Measurements from ENCODE around the gene IRF3. TPM values are rescaled to one million over a fixed set of nuclear protein-coding genes. Genes with fewer than 3 reads are reported as not detected.

IRF3 gene
- total and polyA plus RNA-seq, 2 donors (not counting 1 experiment from before 2014, with no cell fraction given) = 233 to 262 TPM

DNA sequence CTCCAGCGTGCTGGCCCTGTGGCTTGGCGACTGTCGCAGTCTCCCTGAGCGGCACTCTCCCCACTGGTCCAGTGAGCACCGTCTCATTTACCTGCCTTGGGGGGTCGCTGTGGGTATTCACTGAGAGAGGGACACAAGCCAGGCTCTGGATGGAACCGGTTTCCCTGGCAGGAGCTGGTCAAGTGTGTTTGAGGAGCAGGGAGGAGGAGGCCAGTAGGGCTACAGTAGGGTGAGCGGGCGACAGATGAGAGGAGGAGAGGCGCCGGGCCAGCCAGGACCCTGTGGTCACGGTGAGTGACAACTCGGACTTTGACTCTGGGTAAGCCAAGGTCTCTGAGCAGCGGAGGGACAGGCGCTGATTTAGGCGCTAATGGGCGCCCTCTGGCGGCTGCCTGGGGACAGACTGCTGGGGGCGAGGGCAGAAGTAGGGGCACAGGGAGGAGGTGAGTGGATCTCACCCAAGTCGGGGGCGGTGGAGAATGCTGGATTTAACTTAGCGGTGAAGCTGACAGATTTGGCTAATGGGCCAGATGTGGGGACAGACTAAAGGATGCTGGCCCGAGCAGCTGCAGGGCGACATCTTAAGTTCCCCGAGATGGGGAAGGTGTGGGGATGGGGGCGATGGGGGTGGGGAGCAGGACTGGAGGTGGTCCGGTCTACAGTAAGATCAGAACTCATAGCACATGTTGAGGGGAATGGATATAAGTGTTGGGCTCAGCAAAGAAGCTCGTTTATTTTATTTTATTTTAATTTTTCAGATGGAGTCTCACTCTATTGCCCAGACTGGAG is 6.7 kb upstream of the IRF3 start:
- Histone ChIP-seq H3K4me2 (replicated peaks; ENCODE audit: low read depth, low read length, poor library complexity, severe bottlenecking) (peak overlapping the region; percentile 65), H4K20me1 (ENCODE audit: control insufficient read depth, insufficient read depth, low read length, poor library complexity, severe bottlenecking) (peaks cover 2% of the 10 kb centered on the region), H3K9me3 (ENCODE audit: control extremely low read depth in 1 of 3, control insufficient read depth in 2 of 3, insufficient read depth in 1 of 3, low read length in 2 of 3) (peaks cover 0 to 5% (median 0%) of the 10 kb centered on the region in 3 donors), H3K79me2 (ENCODE audit: control insufficient read depth, insufficient read depth, low read length) (peaks cover 8% of the 10 kb centered on the region), H2AFZ (ENCODE audit: insufficient read depth, low read depth, low read length, poor library complexity, severe bottlenecking) (peak overlapping the region; percentile 70), H3K4me1 (ENCODE audit: control insufficient read depth in 2 of 2, insufficient read depth in 2 of 2, low read length in 2 of 2) (peaks cover 16 to 46% of the 10 kb centered on the region in 2 donors), H3K27me3 (replicated peaks in 1 of 4; ENCODE audit: control extremely low read depth in 1 of 4, control insufficient read depth in 3 of 4, insufficient read depth in 4 of 4, low read length in 3 of 4) (no peaks in the 10 kb centered on the region), H3K36me3 (replicated peaks in 1 of 2; ENCODE audit: control extremely low read depth in 1 of 2, control insufficient read depth in 1 of 2, extremely low read depth in 1 of 2, insufficient read depth in 2 of 2, low read length in 1 of 2) (no peaks in the 10 kb centered on the region), H3K27ac (ENCODE audit: low read length in 2 of 2) (no peak overlapping the region), H3K9ac (ENCODE audit: low read length) (no peak overlapping the region), H3K4me3 (ENCODE audit: control extremely low read depth in 1 of 5, extremely low read depth in 1 of 5, insufficient read depth in 1 of 5, low read depth in 2 of 5, low read length in 4 of 5) (no peak overlapping the region)
- H3K9me3 Mint-ChIP-seq (ENCODE audit: insufficient read depth) = no peaks in the 10 kb centered on the region
- 33% methylated on average over 24 of the region's 28 CpGs for WGBS (ENCODE audit: insufficient coverage)
- no peaks in the 10 kb centered on the region for H3K27me3 Mint-ChIP-seq
- DNase-seq (peak; percentile 83), ATAC-seq (ENCODE audit: low read depth) (no peak)
- peaks cover 41% of the 10 kb centered on the region for H3K4me1 Mint-ChIP-seq
- POLR2A ChIA-PET = interaction anchor here (6.7 kb wide), 1 partner anchor 31 kb away, joined by 53 read pairs; the partner anchor contains the start of genes RRAS and SCAF1
- peak overlapping the region; percentile 60 for H3K4me3 Mint-ChIP-seq
- peak overlapping the region; percentile 74 for H3K27ac Mint-ChIP-seq
- TF ChIP-seq, protein P1, sequence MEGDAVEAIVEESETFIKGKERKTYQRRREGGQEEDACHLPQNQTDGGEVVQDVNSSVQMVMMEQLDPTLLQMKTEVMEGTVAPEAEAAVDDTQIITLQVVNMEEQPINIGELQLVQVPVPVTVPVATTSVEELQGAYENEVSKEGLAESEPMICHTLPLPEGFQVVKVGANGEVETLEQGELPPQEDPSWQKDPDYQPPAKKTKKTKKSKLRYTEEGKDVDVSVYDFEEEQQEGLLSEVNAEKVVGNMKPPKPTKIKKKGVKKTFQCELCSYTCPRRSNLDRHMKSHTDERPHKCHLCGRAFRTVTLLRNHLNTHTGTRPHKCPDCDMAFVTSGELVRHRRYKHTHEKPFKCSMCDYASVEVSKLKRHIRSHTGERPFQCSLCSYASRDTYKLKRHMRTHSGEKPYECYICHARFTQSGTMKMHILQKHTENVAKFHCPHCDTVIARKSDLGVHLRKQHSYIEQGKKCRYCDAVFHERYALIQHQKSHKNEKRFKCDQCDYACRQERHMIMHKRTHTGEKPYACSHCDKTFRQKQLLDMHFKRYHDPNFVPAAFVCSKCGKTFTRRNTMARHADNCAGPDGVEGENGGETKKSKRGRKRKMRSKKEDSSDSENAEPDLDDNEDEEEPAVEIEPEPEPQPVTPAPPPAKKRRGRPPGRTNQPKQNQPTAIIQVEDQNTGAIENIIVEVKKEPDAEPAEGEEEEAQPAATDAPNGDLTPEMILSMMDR (IDR thresholded peaks at IDR 0.05) = peak; percentile 89
- no peak for TF ChIP-seq EZH2 (IDR thresholded peaks at IDR 0.05; ENCODE audit: borderline replicate concordance, insufficient read depth, low read depth, low read length, poor library complexity, severe bottlenecking)
- CTCF ChIA-PET = interaction anchor here (1.0 to 6.5 kb wide), 11 partner anchors 8 to 199 kb away, joined by 3 to 50 read pairs (median 7); partner anchors contain the start of genes FLT3LG, NOSIP, RRAS and SCAF1
- intact Hi-C loops (cut with micrococcal nuclease) = loop anchor here (10.0 kb wide), 1 partner anchor 558 kb away; the partner anchor contains the start of genes C19orf73, LIN7B and PPFIA3

DNA sequence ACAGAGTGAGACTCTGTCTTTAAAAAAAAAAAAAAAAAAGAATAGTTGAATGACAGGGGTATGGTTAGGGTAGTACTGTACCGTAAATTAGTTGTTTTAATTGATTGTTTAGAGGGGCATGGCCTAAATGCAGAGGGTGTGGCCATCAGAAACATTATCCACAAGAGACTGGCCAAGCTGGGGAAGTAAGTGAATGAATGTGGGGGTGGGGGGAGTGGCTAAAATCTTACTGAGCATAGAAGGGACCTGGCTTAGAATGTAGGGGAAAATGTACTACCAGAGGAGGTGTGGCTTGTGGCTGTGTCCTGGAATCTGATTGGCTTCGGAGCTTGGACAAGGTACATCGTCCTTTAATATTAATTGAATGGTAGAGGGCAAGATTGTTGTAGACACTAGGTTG is 3.9 kb upstream of the IRF3 start:
- no peak for ATAC-seq (ENCODE audit: low read depth)
- no peak overlapping the region for H3K4me3 Mint-ChIP-seq
- intact Hi-C loops (cut with micrococcal nuclease) = no loop called here
- Histone ChIP-seq H3K4me3 (ENCODE audit: control extremely low read depth in 1 of 5, extremely low read depth in 1 of 5, insufficient read depth in 1 of 5, low read depth in 2 of 5, low read length in 4 of 5) (no peak overlapping the region), H3K27ac (ENCODE audit: low read length in 2 of 2) (no peak overlapping the region), H3K4me2 (replicated peaks; ENCODE audit: low read depth, low read length, poor library complexity, severe bottlenecking) (no peak overlapping the region), H3K9me3 (ENCODE audit: control extremely low read depth in 1 of 3, control insufficient read depth in 2 of 3, insufficient read depth in 1 of 3, low read length in 2 of 3) (no peaks in the 10 kb centered on the region), H3K9ac (ENCODE audit: low read length) (no peak overlapping the region), H2AFZ (ENCODE audit: insufficient read depth, low read depth, low read length, poor library complexity, severe bottlenecking) (no peak overlapping the region), H3K27me3 (replicated peaks in 1 of 4; ENCODE audit: control extremely low read depth in 1 of 4, control insufficient read depth in 3 of 4, insufficient read depth in 4 of 4, low read length in 3 of 4) (no peaks in the 10 kb centered on the region), H3K4me1 (ENCODE audit: control insufficient read depth in 2 of 2, insufficient read depth in 2 of 2, low read length in 2 of 2) (peaks cover 17 to 40% of the 10 kb centered on the region in 2 donors), H4K20me1 (ENCODE audit: control insufficient read depth, insufficient read depth, low read length, poor library complexity, severe bottlenecking) (peaks cover 6% of the 10 kb centered on the region), H3K36me3 (replicated peaks in 1 of 2; ENCODE audit: control extremely low read depth in 1 of 2, control insufficient read depth in 1 of 2, extremely low read depth in 1 of 2, insufficient read depth in 2 of 2, low read length in 1 of 2) (no peaks in the 10 kb centered on the region), H3K79me2 (ENCODE audit: control insufficient read depth, insufficient read depth, low read length) (peaks cover 17% of the 10 kb centered on the region)
- no peak for DNase-seq
- ChIA-PET POLR2A (interaction anchor here (0.6 kb wide), 1 partner anchor 198 kb away, joined by 5 read pairs; the partner anchor contains the start of gene PNKP), CTCF (interaction anchor here (0.6 kb wide), 1 partner anchor 164 kb away, joined by 4 read pairs; no protein-coding TSS in a partner anchor)
- no peaks in the 10 kb centered on the region for H3K27me3 Mint-ChIP-seq
- H3K27ac Mint-ChIP-seq = no peak overlapping the region
- WGBS (ENCODE audit: insufficient coverage) = 100% methylated on average over 3 of the region's 3 CpGs
- TF ChIP-seq, protein P1 (IDR thresholded peaks at IDR 0.05) = no peak
- no peak for TF ChIP-seq EZH2 (IDR thresholded peaks at IDR 0.05; ENCODE audit: borderline replicate concordance, insufficient read depth, low read depth, low read length, poor library complexity, severe bottlenecking)
- H3K9me3 Mint-ChIP-seq (ENCODE audit: insufficient read depth) = no peaks in the 10 kb centered on the region
- peaks cover 42% of the 10 kb centered on the region for H3K4me1 Mint-ChIP-seq
